GM12873 (cell line): ENCODE results near the gene PTPRN2.

Experiments used
- TF ChIP-seq, protein P1 (sequence below): IDR thresholded peaks from 2 replicates; pipeline ENCODE4 v1.5.1; 2012; ENCODE audit warnings: low read depth, mild to moderate bottlenecking, moderate library complexity, low read length, control low read depth; ENCODE audit not compliant: insufficient read depth; ENCODE audit errors: missing control alignments

Gene PTPRN2

GRCh38 chr7:157618823-157619606 lies 968.6 kb downstream of the PTPRN2 start:
- TF ChIP-seq, protein P1, sequence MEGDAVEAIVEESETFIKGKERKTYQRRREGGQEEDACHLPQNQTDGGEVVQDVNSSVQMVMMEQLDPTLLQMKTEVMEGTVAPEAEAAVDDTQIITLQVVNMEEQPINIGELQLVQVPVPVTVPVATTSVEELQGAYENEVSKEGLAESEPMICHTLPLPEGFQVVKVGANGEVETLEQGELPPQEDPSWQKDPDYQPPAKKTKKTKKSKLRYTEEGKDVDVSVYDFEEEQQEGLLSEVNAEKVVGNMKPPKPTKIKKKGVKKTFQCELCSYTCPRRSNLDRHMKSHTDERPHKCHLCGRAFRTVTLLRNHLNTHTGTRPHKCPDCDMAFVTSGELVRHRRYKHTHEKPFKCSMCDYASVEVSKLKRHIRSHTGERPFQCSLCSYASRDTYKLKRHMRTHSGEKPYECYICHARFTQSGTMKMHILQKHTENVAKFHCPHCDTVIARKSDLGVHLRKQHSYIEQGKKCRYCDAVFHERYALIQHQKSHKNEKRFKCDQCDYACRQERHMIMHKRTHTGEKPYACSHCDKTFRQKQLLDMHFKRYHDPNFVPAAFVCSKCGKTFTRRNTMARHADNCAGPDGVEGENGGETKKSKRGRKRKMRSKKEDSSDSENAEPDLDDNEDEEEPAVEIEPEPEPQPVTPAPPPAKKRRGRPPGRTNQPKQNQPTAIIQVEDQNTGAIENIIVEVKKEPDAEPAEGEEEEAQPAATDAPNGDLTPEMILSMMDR: no peak

DNA sequence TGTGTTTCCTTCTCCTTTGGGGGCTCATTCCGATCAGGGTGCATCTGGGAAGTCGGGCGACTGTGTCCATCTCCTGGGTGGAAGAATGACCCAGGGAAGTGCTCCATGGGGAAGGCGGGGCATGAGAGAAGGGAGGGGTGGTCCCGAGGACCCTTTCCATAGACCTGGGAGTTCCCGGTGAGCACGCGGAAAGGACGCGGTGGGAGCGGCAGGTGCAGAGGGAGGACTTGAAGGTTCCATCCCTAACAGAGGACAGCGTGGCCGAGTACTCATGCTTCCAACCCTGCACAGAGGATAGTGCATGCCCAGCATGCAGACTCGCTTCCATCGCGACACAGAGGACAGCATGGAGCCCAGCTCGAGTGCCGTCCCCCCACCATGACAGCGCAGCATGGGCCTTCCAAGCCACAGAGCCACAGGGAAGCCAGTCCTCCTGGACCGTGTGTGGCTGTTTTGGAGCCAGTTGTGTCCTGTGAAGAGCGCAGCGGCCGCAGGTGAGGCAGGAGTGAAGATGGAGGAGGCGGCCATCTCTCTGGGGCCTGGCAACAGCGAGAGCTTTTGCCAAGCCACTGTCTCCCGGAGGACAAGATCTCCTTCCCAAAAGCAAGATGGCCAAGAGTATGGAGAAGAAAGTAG lies 969.4 kb downstream of the PTPRN2 start:
- TF ChIP-seq, protein P1: no peak

DNA sequence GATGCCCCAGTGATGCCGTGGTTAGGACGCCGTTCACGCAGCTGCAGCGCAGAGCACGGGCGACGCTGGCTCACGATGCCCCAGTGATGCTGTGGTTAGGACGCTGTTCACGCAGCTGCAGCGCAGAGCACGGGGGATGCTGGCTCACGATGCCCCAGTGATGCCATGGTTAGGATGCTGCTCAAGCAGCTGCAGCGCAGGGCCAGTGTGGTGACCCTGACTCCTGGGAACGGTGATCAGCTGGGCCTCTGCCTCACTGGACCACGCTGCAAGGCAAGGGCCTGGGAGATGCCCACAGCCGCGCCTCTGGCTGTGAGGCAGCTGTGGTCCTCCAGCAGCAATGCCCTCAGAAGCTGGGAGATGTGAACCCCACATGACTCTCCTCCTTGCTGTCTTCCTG lies 970.2 kb downstream of the PTPRN2 start:
- TF ChIP-seq, protein P1: no peak

DNA sequence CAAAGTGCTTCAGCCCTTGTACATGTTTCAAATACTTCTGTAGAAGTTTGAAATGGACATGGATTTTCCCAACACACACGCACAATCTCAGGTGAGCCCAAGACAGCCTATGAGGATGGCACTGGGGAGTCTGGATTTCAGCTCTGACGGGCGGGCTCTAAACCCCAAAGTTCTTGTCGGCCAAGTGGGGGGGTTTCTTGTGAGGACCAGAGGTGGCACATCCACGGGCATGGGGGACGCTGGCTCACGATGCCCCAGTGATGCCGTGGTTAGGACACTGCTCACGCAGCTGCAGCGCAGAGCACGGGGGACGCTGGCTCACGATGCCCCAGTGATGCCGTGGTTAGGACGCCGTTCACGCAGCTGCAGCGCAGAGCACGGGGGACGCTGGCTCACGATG lies 970.7 kb downstream of the PTPRN2 start:
- TF ChIP-seq, protein P1: no peak

- TF ChIP-seq, protein P1: no peak
These were observed 971.2 kb downstream of the PTPRN2 start for GRCh38 chr7:157616426-157616825.

DNA sequence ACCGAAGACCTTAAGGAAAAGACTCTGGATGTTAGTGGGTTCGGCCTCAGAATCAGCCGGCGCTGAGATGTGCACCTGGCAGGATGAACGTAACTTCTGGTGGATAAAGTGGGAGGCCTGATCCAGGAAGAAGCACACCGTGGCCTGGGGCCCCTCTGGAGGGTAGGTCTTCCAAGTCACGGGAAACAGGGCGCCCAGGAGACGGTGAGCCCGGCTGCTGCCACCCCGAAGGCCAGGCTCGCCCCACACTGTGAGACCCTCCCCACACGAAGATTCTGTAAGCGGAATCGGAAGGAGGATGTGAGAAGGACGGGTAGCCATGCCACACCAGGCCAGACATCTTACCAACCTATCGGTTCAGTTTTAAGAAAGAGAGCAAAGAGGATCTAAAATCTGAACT lies 971.8 kb downstream of the PTPRN2 start:
- TF ChIP-seq, protein P1: no peak

DNA sequence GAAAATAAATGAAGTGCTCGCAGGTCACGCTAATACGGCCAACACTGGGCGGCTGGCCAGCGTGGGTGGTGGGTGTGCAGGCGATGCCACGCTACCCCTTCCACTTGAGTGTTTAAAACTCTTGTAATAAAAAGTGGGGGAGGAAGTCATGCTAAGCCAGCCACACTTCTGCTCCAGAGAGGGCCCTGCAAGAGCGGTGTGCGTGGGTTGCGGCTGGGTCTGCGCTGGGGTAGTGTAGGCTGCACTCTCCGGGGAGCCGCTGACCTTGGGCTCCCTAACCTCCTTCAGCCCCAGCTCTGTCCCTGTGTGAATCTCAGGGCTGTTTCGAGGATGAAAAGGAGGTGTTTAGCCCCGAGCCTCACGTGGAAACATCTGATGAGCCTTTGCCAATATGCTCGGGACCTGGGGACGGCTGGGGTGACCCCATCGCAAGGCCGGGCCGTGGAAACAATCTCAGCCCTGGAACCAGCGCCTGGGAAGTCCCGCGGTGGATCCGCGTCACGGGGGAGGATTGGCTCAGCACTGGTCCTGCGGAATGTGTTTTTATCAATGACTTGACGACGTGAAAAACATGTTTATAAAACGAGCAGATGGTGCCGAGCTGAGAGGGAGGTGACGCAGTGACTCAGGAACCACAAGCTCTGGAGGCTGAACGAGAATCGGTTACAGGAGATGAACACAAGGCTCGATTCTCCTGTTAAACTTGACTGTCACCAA lies 972.4 kb downstream of the PTPRN2 start:
- TF ChIP-seq, protein P1: no peak
